GM12892 (cell line): ENCODE results near the gene TMEM225.

Source experiments
- POLR2A ChIP-seq: IDR thresholded peaks from 2 replicates; pipeline ENCODE4 v1.6.1; 2011; ENCODE audit warnings: low read depth, low read length, control low read depth
- POLR2AphosphoS5 ChIP-seq: IDR thresholded peaks from 2 replicates; pipeline ENCODE4 v1.6.1; 2011; ENCODE audit warnings: low read depth, low read length, control low read depth

DNA sequence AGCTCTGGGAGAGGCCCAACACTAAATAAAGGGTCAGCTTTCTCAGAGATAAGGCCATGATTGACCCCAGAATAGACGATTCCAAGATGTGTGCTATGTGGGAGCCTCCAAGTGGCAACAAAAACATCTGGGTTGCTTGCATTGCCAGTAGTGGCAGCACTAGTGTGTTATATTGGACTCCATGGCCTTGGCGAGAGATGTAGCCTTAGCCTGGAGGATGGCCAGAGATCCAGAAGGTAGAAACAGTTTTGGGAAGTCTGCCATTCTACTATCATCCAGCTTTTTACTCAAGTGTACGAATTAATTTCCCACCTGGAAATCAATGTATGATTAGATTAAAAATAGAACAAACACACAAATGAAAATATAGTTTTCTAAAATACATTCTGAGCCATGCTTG is 19.5 kb upstream of the TMEM225 start:
- no peak for TF ChIP-seq POLR2A
- TF ChIP-seq POLR2AphosphoS5, result no peak
